ENCODE results near the gene DNAH17.

Gene DNAH17

GRCh38 chr17:78596871-78597764 lies 19.9 kb upstream of the DNAH17 start:
- TF ChIP-seq CTCF (IDR thresholded peaks at IDR 0.05; ENCODE audit: control insufficient read depth, extremely low read depth, insufficient read depth) = no peak
- no peak overlapping the region for H3K4me3 ChIP-seq (ENCODE audit: low read depth, low read length)
- DNase-seq (ENCODE audit: low read depth) = no peak

GRCh38 chr17:78595135-78595810 lies 18.1 kb upstream of the DNAH17 start:
- no peak for TF ChIP-seq CTCF (IDR thresholded peaks at IDR 0.05; ENCODE audit: control insufficient read depth, extremely low read depth, insufficient read depth)
- no peak overlapping the region for H3K4me3 ChIP-seq (ENCODE audit: low read depth, low read length)
- no peak for DNase-seq (ENCODE audit: low read depth)

- no peak for TF ChIP-seq CTCF (IDR thresholded peaks at IDR 0.05; ENCODE audit: control insufficient read depth, extremely low read depth, insufficient read depth)
- H3K4me3 ChIP-seq (ENCODE audit: low read depth, low read length) = no peak overlapping the region
- no peak for DNase-seq (ENCODE audit: low read depth)
These were observed 15.8 kb upstream of the DNAH17 start for GRCh38 chr17:78592991-78593329.

GRCh38 chr17:78591263-78591671 lies 14.1 kb upstream of the DNAH17 start:
- TF ChIP-seq CTCF (IDR thresholded peaks at IDR 0.05; ENCODE audit: control insufficient read depth, extremely low read depth, insufficient read depth) = no peak
- no peak for DNase-seq (ENCODE audit: low read depth)
- H3K4me3 ChIP-seq (ENCODE audit: low read depth, low read length) = no peak overlapping the region

GRCh38 chr17:78589885-78590284 lies 12.7 kb upstream of the DNAH17 start:
- no peak overlapping the region for H3K4me3 ChIP-seq (ENCODE audit: low read depth, low read length)
- no peak for TF ChIP-seq CTCF (IDR thresholded peaks at IDR 0.05; ENCODE audit: control insufficient read depth, extremely low read depth, insufficient read depth)

GRCh38 chr17:78589031-78589675 lies 12.0 kb upstream of the DNAH17 start:
- no peak for DNase-seq (ENCODE audit: low read depth)
- TF ChIP-seq CTCF (IDR thresholded peaks at IDR 0.05; ENCODE audit: control insufficient read depth, extremely low read depth, insufficient read depth) = no peak
- no peak overlapping the region for H3K4me3 ChIP-seq (ENCODE audit: low read depth, low read length)

More at GRCh38 chr17:78589885-78590284, 12.7 kb upstream of the DNAH17 start:
- no peak for DNase-seq (ENCODE audit: low read depth)

All from LNCaP clone FGC (cell line).